Right lobe of liver (tissue), 6 donors: ENCODE results near the gene GADL1. TPM values are rescaled to one million over a fixed set of nuclear protein-coding genes. Genes with fewer than 3 reads are reported as not detected.

ENCODE experiments used
- ATAC-seq, 4 donors: fragments of 200-7000 bp; cut with Tn5 transposase; one replicate each; pipeline ENCODE4 v1.9.1; 2020; ENCODE audit warnings: mild to moderate bottlenecking in 4 of 4, moderate library complexity in 4 of 4
- DNase-seq, 3 donors: peaks; one replicate each; pipeline ENCODE4 v3.0.0-alpha.2; 2020
- H3K27ac ChIP-seq, 3 donors: fragments of 200-600 bp; one replicate each; pipeline ENCODE4 v1.8.0; 2022
- H3K27me3 ChIP-seq, 2 donors: fragments of 200-600 bp; one replicate each; pipeline ENCODE4 v1.8.0; 2022
- H3K36me3 ChIP-seq, 4 donors: fragments of 200-600 bp; sonication (generic) in 1 of 4; one replicate each; pipeline versions ENCODE4 v1.5.1 to v1.8.0; 2017 to 2022; ENCODE audit warnings: control low read depth in 1 of 4
- H3K4me1 ChIP-seq, 4 donors: fragments of 200-600 bp; sonication (generic) in 1 of 4; one replicate each; pipeline versions ENCODE4 v1.5.1 to v1.8.0; 2017 to 2022; ENCODE audit warnings: control low read depth in 1 of 4
- H3K4me3 ChIP-seq, 3 donors: fragments of 200-600 bp; one replicate each; pipeline ENCODE4 v1.8.0; 2022
- H3K9me3 ChIP-seq, 4 donors: fragments of 200-600 bp; sonication (generic) in 1 of 4; one replicate each; pipeline versions ENCODE4 v1.5.1 to v1.8.0; 2017 to 2022; ENCODE audit warnings: control low read depth in 1 of 4
- CTCF ChIP-seq, 4 donors: fragments of 200-600 bp in 3 of 4; fragments of 450-650 bp in 1 of 4; IDR thresholded peaks; one replicate each; pipeline versions ENCODE4 v1.5.1 to v1.8.0; 2016 to 2022; ENCODE audit warnings: antibody characterized with exemption in 4 of 4, mild to moderate bottlenecking in 2 of 4
- POLR2A ChIP-seq: fragments of 450-650 bp; IDR thresholded peaks from one replicate; pipeline ENCODE4 v1.6.1; 2017; ENCODE audit warnings: antibody characterized with exemption, mild to moderate bottlenecking
- WGBS: methylation state at CpG from one replicate; pipeline ENCODE4 v1.1.6; 2018; ENCODE audit warnings: low coverage, low lambda C conversion rate; ENCODE audit not compliant: insufficient coverage; ENCODE audit errors: missing lambda C conversion rate; 5-methylcytosine and 5-hydroxymethylcytosine counted together
- intact Hi-C, 2 donors: fragments of 100-400 bp; cut with DNase I; formaldehyde crosslinking; loops; one replicate each; pipeline versions ENCODE4 v1.11.2 to v1.14.1; 2022
- total RNA-seq, 6 experiments: library from RNA; depleted of rRNA in 2 of 6; stranded (reverse); fragments of >200 nt in 2 of 6; fragmentation: NEBNext Ultra II Directional in 3 of 6; extraction: Animal tissue kit (Norgen Biotek cat#: 25700) in 3 of 6; gene quantifications; one replicate each; pipeline versions ENCODE4 v1.1.0 to v1.2.4, GENCODE V29; 2016 to 2023
- donor health status: DM: no; HTN: yes; CAD: no.
- donor health status: DM: no; HTN: no; CAD: no.
- donor health status: DM: no; HTN: no; CAD: no.
- donor health status: DM: no; HTN: yes; CAD: no.
- donor health status: DM: no; HTN: yes; CAD: no.

GADL1 gene
- total RNA-seq, 6 experiments from 2014 or later = not detected

- Histone ChIP-seq H3K36me3 (peaks cover 0 to 15% (median 3%) of the 10 kb centered on the region in 4 donors), H3K4me3 (no peak overlapping the region), H3K9me3 (no peaks in the 10 kb centered on the region), H3K27me3 (no peaks in the 10 kb centered on the region), H3K4me1 (peaks cover 0 to 41% (median 16%) of the 10 kb centered on the region in 4 donors), H3K27ac (peak overlapping the region; percentile 4 to 46 (median 39))
- 48% methylated on average over 10 of the region's 10 CpGs for WGBS
- peak in 3 of 4 donors; percentile 14 to 34 (median 25) for ATAC-seq
- DNase-seq = no peak
- TF ChIP-seq CTCF (IDR thresholded peaks at IDR 0.05) (no peak), POLR2A (no peak)
- intact Hi-C loops = no loop called here
These were observed 205.5 kb downstream of the GADL1 start for GRCh38 chr3:30688776-30689641.

GRCh38 chr3:30687930-30688570 is 206.4 kb downstream of the GADL1 start:
- no peaks in the 10 kb centered on the region for H3K27me3 ChIP-seq
- H3K36me3 ChIP-seq = peaks cover 0 to 18% (median 3%) of the 10 kb centered on the region in 4 donors
- DNase-seq (no peak), ATAC-seq (no peak)
- no peaks in the 10 kb centered on the region for H3K9me3 ChIP-seq
- no peak overlapping the region for H3K4me3 ChIP-seq
- 91% methylated on average over 8 of the region's 8 CpGs for WGBS
- TF ChIP-seq POLR2A (no peak), CTCF (IDR thresholded peaks at IDR 0.05) (no peak)
- intact Hi-C loops = no loop called here
- H3K4me1 ChIP-seq = peaks cover 0 to 36% (median 12%) of the 10 kb centered on the region in 4 donors
- no peak overlapping the region for H3K27ac ChIP-seq

- TF ChIP-seq POLR2A = no peak
- no peak for TF ChIP-seq CTCF (IDR thresholded peaks at IDR 0.05)
- H3K27ac ChIP-seq = no peak overlapping the region
- H3K9me3 ChIP-seq = no peaks in the 10 kb centered on the region
These were observed 207.7 kb downstream of the GADL1 start for GRCh38 chr3:30686799-30687198.

GRCh38 chr3:30686176-30686575 is 208.3 kb downstream of the GADL1 start:
- H3K4me1 ChIP-seq = peaks cover 0 to 22% (median 10%) of the 10 kb centered on the region in 4 donors
- no peak overlapping the region for H3K27ac ChIP-seq
- intact Hi-C loops = no loop called here
- H3K4me3 ChIP-seq = no peak overlapping the region
- H3K27me3 ChIP-seq = no peaks in the 10 kb centered on the region
- TF ChIP-seq CTCF (IDR thresholded peaks at IDR 0.05) = no peak
- no peak for TF ChIP-seq POLR2A
- ATAC-seq (no peak), DNase-seq (no peak)
- H3K36me3 ChIP-seq = peaks cover 0 to 13% (median 3%) of the 10 kb centered on the region in 4 donors
- 90% methylated on average over 2 of the region's 2 CpGs for WGBS
- no peaks in the 10 kb centered on the region for H3K9me3 ChIP-seq

More at GRCh38 chr3:30686799-30687198, 207.7 kb downstream of the GADL1 start:
- H3K36me3 ChIP-seq = peaks cover 0 to 18% (median 3%) of the 10 kb centered on the region in 4 donors
- DNase-seq = no peak
- WGBS = 28% methylated on average over 2 of the region's 2 CpGs
- no peaks in the 10 kb centered on the region for H3K27me3 ChIP-seq
- H3K4me3 ChIP-seq = no peak overlapping the region
- intact Hi-C loops = no loop called here
- H3K4me1 ChIP-seq = peaks cover 0 to 27% (median 10%) of the 10 kb centered on the region in 4 donors
- ATAC-seq = no peak
